ENCODE results near the gene TYRO3.

The TYRO3 gene

DNA sequence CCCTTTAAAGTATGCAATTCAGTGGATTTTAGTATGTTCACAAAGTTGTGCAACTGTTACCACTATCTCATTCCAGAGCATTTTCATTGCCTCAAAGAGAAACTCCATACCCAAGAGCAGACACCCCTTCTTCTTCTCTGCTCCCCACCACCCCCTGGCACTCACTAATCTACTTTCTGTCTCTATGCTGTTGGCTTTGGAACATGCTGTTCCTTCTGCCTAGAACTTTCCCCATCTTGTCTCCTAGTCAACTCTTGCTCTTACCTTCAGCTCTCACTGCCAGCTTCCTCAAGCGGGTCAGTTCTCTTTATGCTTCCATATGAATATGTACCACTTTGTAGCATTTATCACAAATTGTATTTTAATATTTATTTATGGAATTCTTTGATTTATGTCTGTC is 50.1 kb downstream of the TYRO3 start:
- DNase-seq: no peak

DNA sequence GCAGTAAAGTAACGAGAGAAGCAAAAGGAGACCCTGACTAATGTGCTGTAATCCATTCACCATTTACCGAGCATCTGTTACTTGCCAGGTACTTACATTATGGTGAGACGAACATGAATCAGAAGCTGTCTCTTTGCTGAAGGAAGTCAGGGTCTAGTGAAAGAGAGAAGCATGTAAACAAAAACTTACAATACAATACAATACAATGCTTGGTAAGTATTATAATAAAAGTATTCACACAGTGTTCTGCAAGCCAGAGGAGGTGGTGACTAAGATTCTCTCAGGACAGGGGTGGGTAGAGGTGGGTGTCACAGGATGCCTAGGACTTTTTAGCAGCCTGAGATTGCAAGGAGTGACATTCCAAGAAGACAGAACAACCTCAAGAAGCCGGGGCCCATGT is 51.0 kb downstream of the TYRO3 start:
- DNase-seq: no peak

DNA sequence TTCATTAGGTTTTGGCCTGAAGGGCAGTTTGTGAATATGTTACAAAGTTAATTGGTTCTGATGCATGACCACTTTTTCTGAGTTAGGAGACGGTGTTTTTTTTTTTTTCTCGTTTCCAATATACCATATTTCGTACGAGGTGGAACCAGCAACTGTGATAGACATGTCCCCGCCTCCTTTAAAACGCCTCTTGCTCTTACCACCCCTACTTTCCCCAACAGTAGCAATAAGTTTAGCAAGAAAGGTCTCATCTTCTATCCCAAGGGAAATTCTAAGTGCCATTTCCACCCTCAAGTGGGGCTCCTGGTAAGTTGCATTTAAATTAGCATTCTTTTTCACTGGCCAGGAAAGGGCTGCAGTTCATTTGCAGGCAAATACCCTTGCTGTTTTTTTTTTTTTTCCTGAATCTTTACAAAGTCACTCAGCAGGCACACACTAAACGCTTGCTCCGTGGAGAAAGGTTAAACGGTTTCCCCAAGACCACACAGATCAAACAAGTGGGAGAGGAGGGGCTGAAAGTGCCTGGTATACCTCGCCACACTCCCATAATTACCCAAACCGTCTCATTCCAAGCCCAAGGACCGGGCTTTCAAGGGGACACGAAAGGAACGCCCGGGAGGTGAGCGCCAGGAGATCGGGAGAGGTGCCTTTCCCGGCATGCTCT is 61.7 kb downstream of the TYRO3 start:
- no peak for DNase-seq

GRCh38 chr15:41621200-41622193 is 62.5 kb downstream of the TYRO3 start:
- peak; percentile 82 for DNase-seq

DNA sequence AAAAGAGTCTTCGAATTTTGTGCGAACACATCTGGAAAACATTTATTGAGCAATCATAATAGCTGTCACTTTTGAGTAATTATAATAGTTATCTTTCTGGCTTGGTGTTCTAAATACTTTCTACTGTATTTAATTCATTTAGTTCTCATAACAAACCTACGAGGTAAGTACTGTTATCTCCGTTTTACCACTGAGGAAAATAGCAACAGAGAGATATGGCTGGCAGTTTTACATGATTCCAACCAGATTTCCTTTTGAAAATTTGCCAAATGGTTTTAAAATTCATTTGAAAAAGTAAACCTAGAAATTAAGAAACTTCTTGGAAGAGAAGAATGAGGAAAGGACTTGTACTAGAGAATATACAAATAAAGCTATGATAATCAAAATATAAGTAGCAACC is 63.9 kb downstream of the TYRO3 start:
- no peak for DNase-seq

DNA sequence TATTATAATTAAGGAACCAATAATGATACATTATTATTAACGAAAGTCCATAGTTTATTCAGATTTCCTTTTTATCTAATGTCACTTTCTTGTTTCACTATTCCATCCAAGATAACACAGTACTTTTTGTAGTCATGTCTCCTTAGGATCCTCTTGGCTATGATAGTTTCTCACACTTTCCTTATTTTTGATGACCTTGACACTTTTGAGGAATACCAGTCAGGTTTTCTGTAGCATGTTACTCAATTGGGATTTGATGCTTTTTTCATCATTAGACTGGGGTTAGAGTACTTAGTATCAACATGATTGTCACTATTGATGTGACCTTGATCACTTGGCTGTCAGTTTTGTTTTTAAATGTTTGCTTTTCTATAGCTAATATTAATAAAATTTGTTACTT is 68.2 kb downstream of the TYRO3 start:
- DNase-seq: no peak

- DNase-seq: no peak
These were observed 70.5 kb downstream of the TYRO3 start for GRCh38 chr15:41629463-41629862.

DNA sequence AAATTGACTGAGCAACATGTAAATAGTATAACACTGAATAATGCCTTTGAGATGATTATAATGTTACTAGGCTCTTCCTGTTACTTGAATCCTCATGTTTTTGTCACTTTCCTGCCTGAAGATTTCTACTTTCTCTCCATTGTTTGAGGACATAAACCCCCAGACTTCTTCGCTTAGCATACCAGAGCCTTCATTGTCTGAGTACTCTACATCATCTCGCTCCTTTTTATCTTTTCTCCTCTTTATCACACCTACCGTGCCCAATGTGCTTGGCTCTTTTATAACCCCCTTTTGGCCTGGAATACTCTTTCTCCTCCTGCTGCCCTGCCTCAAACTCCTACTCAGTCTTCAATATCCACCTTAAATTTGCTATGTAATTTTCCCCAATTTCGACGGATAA is 70.9 kb downstream of the TYRO3 start:
- DNase-seq: no peak

- no peak for DNase-seq
These were observed 71.7 kb downstream of the TYRO3 start for GRCh38 chr15:41630616-41631217.

DNA sequence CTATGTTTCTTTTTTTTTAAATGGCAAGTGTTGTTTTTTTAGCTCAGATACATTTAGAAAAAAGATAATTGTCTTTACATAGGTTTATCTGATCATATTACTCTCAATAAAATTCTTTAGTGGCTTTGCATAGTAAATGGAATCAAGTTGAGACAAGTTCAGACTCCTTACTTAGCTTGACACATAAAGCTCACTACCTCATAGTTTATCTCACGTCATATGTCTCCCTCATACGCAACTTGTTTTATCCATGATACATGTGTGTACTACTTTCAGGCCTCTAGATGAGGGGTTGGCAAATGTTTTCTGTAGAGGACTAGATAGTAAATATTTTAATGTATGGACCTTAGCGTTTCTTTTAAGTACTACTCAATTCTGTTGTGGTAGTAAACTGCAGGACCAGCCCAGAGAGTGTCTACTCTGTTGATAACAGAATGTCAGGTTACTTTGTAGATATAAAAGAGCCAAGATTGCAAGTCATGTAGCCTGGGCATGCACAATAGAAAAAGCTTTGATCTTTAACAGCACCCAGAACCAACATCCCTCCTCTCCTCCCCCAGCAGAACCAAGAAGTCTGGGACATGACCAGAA is 73.0 kb downstream of the TYRO3 start:
- DNase-seq: no peak

All from CD4-positive, alpha-beta T cell treated with Interleukin-6 for 4 hours (primary cell).